IPS-18a (cell line): ENCODE data around the gene THEM4.

Experiments used
- H3K27ac ChIP-seq: one replicate; pipeline ENCODE4 v1.5.1; 2013; ENCODE audit warnings: low read length
- H3K27me3 ChIP-seq: one replicate; pipeline ENCODE4 v1.6.1; 2013; ENCODE audit warnings: mild to moderate bottlenecking, low read length; ENCODE audit not compliant: control insufficient read depth, insufficient read depth
- H3K36me3 ChIP-seq: one replicate; pipeline ENCODE4 v1.6.1; 2013; ENCODE audit warnings: low read depth, low read length; ENCODE audit not compliant: control insufficient read depth
- H3K4me1 ChIP-seq: one replicate; pipeline ENCODE4 v1.6.1; 2013; ENCODE audit warnings: low read depth, low read length; ENCODE audit not compliant: control insufficient read depth
- H3K4me3 ChIP-seq: one replicate; pipeline ENCODE4 v1.5.1; 2013; ENCODE audit warnings: low read length
- H3K9ac ChIP-seq: one replicate; pipeline ENCODE4 v1.6.1; 2013; ENCODE audit warnings: mild to moderate bottlenecking, low read length, moderate library complexity
- H3K9me3 ChIP-seq: one replicate; pipeline ENCODE4 v1.6.1; 2013; ENCODE audit warnings: low read depth, low read length; ENCODE audit not compliant: control insufficient read depth

Gene THEM4

GRCh38 chr1:151839457-151840403 is 69.6 kb downstream of the THEM4 start, which contains the start of gene C2CD4D:
C2CD4D (minus strand) TSS chr1:151839820; CDS start chr1:151838989, 831 bp downstream.
- Histone ChIP-seq H3K27ac (peak within 1 kb of the TSS; percentile 56), H3K27me3 (peaks cover 34% of the 10 kb centered on the region), H3K9ac (peak within 1 kb of the TSS; percentile 86), H3K4me3 (peak within 1 kb of the TSS; percentile 59), H3K36me3 (no peaks in the 10 kb centered on the region), H3K9me3 (no peaks in the 10 kb centered on the region), H3K4me1 (peaks cover 8% of the 10 kb centered on the region)

GRCh38 chr1:151839082-151839412 is 70.3 kb downstream of the THEM4 start:
- no peak overlapping the region for H3K27ac ChIP-seq
- no peaks in the 10 kb centered on the region for H3K36me3 ChIP-seq
- H3K4me3 ChIP-seq: peak overlapping the region; percentile 59
- peaks cover 34% of the 10 kb centered on the region for H3K27me3 ChIP-seq
- no peaks in the 10 kb centered on the region for H3K9me3 ChIP-seq
- peaks cover 8% of the 10 kb centered on the region for H3K4me1 ChIP-seq
- H3K9ac ChIP-seq: peak overlapping the region; percentile 86

GRCh38 chr1:151838222-151839081 is 70.9 kb downstream of the THEM4 start:
- peak overlapping the region; percentile 59 for H3K4me3 ChIP-seq
- H3K9ac ChIP-seq: peak overlapping the region; percentile 86
- H3K9me3 ChIP-seq: no peaks in the 10 kb centered on the region
- peaks cover 34% of the 10 kb centered on the region for H3K27me3 ChIP-seq
- H3K36me3 ChIP-seq: no peaks in the 10 kb centered on the region
- H3K4me1 ChIP-seq: peaks cover 8% of the 10 kb centered on the region
- no peak overlapping the region for H3K27ac ChIP-seq

- Histone ChIP-seq H3K9ac (no peak overlapping the region), H3K9me3 (no peaks in the 10 kb centered on the region), H3K27me3 (peaks cover 34% of the 10 kb centered on the region), H3K27ac (no peak overlapping the region), H3K4me1 (peaks cover 8% of the 10 kb centered on the region), H3K4me3 (peak overlapping the region; percentile 59), H3K36me3 (no peaks in the 10 kb centered on the region)
These were observed 71.5 kb downstream of the THEM4 start for GRCh38 chr1:151837884-151838221.

GRCh38 chr1:151837197-151837596 is 72.1 kb downstream of the THEM4 start:
- H3K4me1 ChIP-seq: peaks cover 8% of the 10 kb centered on the region
- no peaks in the 10 kb centered on the region for H3K9me3 ChIP-seq
- no peak overlapping the region for H3K4me3 ChIP-seq
- H3K27ac ChIP-seq: no peak overlapping the region
- peaks cover 34% of the 10 kb centered on the region for H3K27me3 ChIP-seq
- no peaks in the 10 kb centered on the region for H3K36me3 ChIP-seq
- no peak overlapping the region for H3K9ac ChIP-seq

- Histone ChIP-seq H3K27ac (no peak overlapping the region), H3K36me3 (no peaks in the 10 kb centered on the region), H3K9ac (no peak overlapping the region), H3K27me3 (peaks cover 30% of the 10 kb centered on the region), H3K4me3 (no peak overlapping the region), H3K9me3 (no peaks in the 10 kb centered on the region), H3K4me1 (peaks cover 11% of the 10 kb centered on the region)
These were observed 73.7 kb downstream of the THEM4 start for GRCh38 chr1:151835596-151835995.

- no peak overlapping the region for H3K9ac ChIP-seq
- H3K27me3 ChIP-seq: peaks cover 28% of the 10 kb centered on the region
- no peaks in the 10 kb centered on the region for H3K9me3 ChIP-seq
- no peak overlapping the region for H3K27ac ChIP-seq
- H3K36me3 ChIP-seq: no peaks in the 10 kb centered on the region
- H3K4me1 ChIP-seq: peaks cover 14% of the 10 kb centered on the region
- no peak overlapping the region for H3K4me3 ChIP-seq
These were observed 75.1 kb downstream of the THEM4 start for GRCh38 chr1:151834239-151834638.

GRCh38 chr1:151833172-151833900 is 76.0 kb downstream of the THEM4 start:
- Histone ChIP-seq H3K4me3 (no peak overlapping the region), H3K4me1 (peaks cover 14% of the 10 kb centered on the region), H3K9ac (no peak overlapping the region), H3K27ac (no peak overlapping the region), H3K27me3 (peaks cover 19% of the 10 kb centered on the region), H3K9me3 (no peaks in the 10 kb centered on the region), H3K36me3 (no peaks in the 10 kb centered on the region)

- no peaks in the 10 kb centered on the region for H3K36me3 ChIP-seq
- H3K4me1 ChIP-seq: peaks cover 14% of the 10 kb centered on the region
- H3K4me3 ChIP-seq: no peak overlapping the region
- no peaks in the 10 kb centered on the region for H3K9me3 ChIP-seq
- H3K27ac ChIP-seq: no peak overlapping the region
- H3K9ac ChIP-seq: no peak overlapping the region
- H3K27me3 ChIP-seq: peaks cover 10% of the 10 kb centered on the region
These were observed 76.9 kb downstream of the THEM4 start for GRCh38 chr1:151832318-151832980.

GRCh38 chr1:151831605-151832004 is 77.7 kb downstream of the THEM4 start, which contains the start of gene RORC:
RORC (minus strand) TSS chr1:151831802; CDS start chr1:151831764, 38 bp downstream.
- H3K27me3 ChIP-seq: peaks cover 1% of the 10 kb centered on the region
- no peak within 1 kb of the TSS for H3K4me3 ChIP-seq
- H3K4me1 ChIP-seq: peaks cover 14% of the 10 kb centered on the region
- H3K36me3 ChIP-seq: no peaks in the 10 kb centered on the region
- no peak within 1 kb of the TSS for H3K9ac ChIP-seq
- H3K27ac ChIP-seq: no peak within 1 kb of the TSS
- H3K9me3 ChIP-seq: no peaks in the 10 kb centered on the region

GRCh38 chr1:151831256-151831591 is 78.1 kb downstream of the THEM4 start:
- Histone ChIP-seq H3K9ac (no peak overlapping the region), H3K27me3 (no peaks in the 10 kb centered on the region), H3K4me1 (peaks cover 18% of the 10 kb centered on the region), H3K36me3 (no peaks in the 10 kb centered on the region), H3K9me3 (no peaks in the 10 kb centered on the region), H3K4me3 (no peak overlapping the region), H3K27ac (no peak overlapping the region)
